GM10248 (cell line): Measurements from ENCODE around the gene ARHGAP27.

Source experiments
- CTCF ChIA-PET: fragments of 300-600 bp; sonication (Branson Sonifier 250); formaldehyde crosslinking; extraction: SDS; loops from one replicate; lab custom pipeline; 2021; ENCODE audit warnings: antibody characterized with exemption; lab: Yijun Ruan, JAX
- POLR2A ChIA-PET: fragments of 350-650 bp; sonication (Branson Sonifier 250); formaldehyde crosslinking; extraction: SDS; loops from one replicate; lab custom pipeline; 2020; ENCODE audit warnings: antibody characterized with exemption; lab: Yijun Ruan, JAX
- DNase-seq: peaks from one replicate; pipeline ENCODE4 v3.0.0; 2012; ENCODE audit errors: extremely low spot score
- TF ChIP-seq, protein P1 (sequence below): IDR thresholded peaks from 2 replicates; pipeline ENCODE4 v1.5.1; 2012; ENCODE audit warnings: mild to moderate bottlenecking, low read depth; ENCODE audit errors: extremely low read depth, missing control alignments, control extremely low read depth

ARHGAP27 gene

GRCh38 chr17:45391918-45392317, 40.8 kb downstream of the ARHGAP27 start:
- ChIA-PET POLR2A (interaction anchor here (0.7 kb wide), 1 partner anchor 34 kb away, joined by 6 read pairs; no protein-coding TSS in a partner anchor), CTCF (interaction anchor here (1.0 to 20.9 kb wide), 11 partner anchors 10 to 439 kb away, joined by 3 to 497 read pairs (median 3); partner anchors contain the start of gene ACBD4)
- no peak for DNase-seq
- TF ChIP-seq, protein P1, sequence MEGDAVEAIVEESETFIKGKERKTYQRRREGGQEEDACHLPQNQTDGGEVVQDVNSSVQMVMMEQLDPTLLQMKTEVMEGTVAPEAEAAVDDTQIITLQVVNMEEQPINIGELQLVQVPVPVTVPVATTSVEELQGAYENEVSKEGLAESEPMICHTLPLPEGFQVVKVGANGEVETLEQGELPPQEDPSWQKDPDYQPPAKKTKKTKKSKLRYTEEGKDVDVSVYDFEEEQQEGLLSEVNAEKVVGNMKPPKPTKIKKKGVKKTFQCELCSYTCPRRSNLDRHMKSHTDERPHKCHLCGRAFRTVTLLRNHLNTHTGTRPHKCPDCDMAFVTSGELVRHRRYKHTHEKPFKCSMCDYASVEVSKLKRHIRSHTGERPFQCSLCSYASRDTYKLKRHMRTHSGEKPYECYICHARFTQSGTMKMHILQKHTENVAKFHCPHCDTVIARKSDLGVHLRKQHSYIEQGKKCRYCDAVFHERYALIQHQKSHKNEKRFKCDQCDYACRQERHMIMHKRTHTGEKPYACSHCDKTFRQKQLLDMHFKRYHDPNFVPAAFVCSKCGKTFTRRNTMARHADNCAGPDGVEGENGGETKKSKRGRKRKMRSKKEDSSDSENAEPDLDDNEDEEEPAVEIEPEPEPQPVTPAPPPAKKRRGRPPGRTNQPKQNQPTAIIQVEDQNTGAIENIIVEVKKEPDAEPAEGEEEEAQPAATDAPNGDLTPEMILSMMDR = no peak

GRCh38 chr17:45391291-45391690, 41.4 kb downstream of the ARHGAP27 start:
- ChIA-PET POLR2A (interaction anchor here (0.5 kb wide), 1 partner anchor 237 kb away, joined by 9 read pairs; no protein-coding TSS in a partner anchor), CTCF (interaction anchor here (1.0 to 20.9 kb wide), 5 partner anchors 10 to 109 kb away, joined by 3 to 497 read pairs (median 3); no protein-coding TSS in a partner anchor)
- TF ChIP-seq, protein P1 = no peak
- no peak for DNase-seq

- TF ChIP-seq, protein P1 = no peak
- no peak for DNase-seq
- ChIA-PET CTCF (interaction anchor here (1.0 to 20.9 kb wide), 8 partner anchors 9 to 254 kb away, joined by 3 to 497 read pairs (median 4); partner anchors contain the start of genes ACBD4 and MAP3K14), POLR2A (no interaction called here)
Observed at GRCh38 chr17:45389354-45389753, 43.3 kb downstream of the ARHGAP27 start.

GRCh38 chr17:45388604-45389325, 43.9 kb downstream of the ARHGAP27 start:
- TF ChIP-seq, protein P1 = no peak
- DNase-seq = no peak
- CTCF ChIA-PET = interaction anchor here (0.8 to 20.9 kb wide), 7 partner anchors 10 to 191 kb away, joined by 3 to 497 read pairs (median 4); partner anchors contain the start of gene MAP3K14
- POLR2A ChIA-PET = no interaction called here

DNA sequence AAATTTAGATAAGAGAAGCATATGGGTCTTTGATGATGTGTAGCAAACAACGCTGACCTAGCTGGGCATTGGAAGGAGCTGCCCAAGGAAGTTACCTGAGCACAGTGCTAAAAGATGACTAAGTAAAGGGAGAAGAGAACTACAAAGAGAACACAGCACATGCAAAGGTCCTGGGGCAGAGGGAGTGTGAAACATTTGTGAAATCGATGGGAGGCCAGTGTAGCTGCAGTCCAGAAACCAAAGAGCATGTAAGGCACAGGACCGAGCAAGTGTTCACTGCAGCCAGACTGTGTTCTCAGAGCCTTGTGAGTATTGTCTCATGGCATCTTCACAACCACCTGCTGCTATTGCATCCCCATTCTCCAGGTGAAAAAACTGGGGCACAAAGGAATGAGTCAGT, 44.9 kb downstream of the ARHGAP27 start:
- DNase-seq = no peak
- TF ChIP-seq, protein P1 = no peak
- POLR2A ChIA-PET = no interaction called here
- CTCF ChIA-PET = interaction anchor here (0.7 to 20.9 kb wide), 9 partner anchors 12 to 190 kb away, joined by 3 to 497 read pairs (median 3); partner anchors contain the start of gene MAP3K14

DNA sequence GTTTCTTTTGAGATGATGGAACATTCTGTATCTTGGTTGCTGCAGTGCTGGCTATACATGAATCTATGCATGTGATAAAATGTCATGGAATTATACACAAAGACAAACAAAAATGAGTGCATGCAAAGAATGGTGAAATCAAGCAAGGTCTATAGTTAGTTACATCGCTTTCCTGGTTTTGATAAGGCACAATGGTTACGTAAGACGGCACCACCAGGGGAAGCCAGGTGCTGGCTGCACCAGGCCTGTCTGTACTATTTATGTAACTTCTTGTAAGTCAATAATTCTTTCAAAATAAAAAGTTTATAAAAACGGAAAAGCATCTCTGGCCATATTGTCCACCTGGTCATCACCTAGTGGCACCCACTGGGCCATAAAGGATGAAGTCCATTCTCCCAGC, 46.5 kb downstream of the ARHGAP27 start:
- CTCF ChIA-PET = interaction anchor here (1.2 to 20.9 kb wide), 29 partner anchors 10 to 188 kb away, joined by 3 to 497 read pairs (median 10); partner anchors contain the start of genes FMNL1 and MAP3K14
- no peak for DNase-seq
- TF ChIP-seq, protein P1 = no peak
- POLR2A ChIA-PET = no interaction called here
